ENCODE results near the gene CDKAL1. TPM values are rescaled to one million over a fixed set of nuclear protein-coding genes. Genes with fewer than 3 reads are reported as not detected.

Gene CDKAL1
- total and polyA plus RNA-seq, 10 of the 15 experiments (the other 5 are each of a cell fraction or from before 2014, with no cell fraction given) = 10.7 to 26.9 (median 17.3) TPM

DNA sequence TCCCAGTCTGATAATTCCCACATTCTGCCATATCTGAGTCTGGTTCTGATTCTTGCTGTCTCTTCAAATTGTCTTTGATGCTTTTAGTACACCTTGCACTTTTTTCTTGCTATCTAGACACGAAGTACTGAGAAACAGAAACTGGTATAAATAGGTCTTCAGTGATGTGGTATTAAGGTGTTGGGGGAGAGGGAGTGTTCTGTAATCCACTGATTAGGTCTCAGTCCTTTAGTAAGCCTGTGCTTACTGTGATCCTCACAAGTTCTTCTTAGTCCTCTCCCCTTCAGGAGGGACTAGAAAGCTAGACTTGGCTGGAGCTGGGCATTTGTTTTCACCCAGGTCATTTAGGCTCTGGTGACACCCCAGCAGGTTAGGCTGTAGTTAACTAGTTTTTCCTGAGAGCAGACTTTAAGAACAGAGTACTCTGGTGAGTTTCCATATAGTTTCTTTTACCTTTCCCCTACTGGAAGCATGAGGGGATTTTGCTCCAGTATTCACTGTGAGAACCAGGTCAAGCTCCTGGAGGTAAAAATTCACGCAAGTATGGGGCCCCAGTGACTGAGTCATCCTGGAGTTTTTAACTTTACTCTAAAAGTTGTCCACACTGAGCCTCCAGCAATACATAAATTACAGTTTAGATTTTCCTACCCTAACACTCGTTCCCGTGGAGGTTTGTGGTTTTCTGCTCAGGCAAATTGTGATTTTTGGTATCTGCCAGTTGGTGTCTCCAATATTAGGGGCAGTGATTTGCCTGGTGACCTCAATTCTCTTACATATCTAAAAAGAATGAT lies 154.6 kb downstream of the CDKAL1 start (continued):
- TF ChIP-seq, protein P1, sequence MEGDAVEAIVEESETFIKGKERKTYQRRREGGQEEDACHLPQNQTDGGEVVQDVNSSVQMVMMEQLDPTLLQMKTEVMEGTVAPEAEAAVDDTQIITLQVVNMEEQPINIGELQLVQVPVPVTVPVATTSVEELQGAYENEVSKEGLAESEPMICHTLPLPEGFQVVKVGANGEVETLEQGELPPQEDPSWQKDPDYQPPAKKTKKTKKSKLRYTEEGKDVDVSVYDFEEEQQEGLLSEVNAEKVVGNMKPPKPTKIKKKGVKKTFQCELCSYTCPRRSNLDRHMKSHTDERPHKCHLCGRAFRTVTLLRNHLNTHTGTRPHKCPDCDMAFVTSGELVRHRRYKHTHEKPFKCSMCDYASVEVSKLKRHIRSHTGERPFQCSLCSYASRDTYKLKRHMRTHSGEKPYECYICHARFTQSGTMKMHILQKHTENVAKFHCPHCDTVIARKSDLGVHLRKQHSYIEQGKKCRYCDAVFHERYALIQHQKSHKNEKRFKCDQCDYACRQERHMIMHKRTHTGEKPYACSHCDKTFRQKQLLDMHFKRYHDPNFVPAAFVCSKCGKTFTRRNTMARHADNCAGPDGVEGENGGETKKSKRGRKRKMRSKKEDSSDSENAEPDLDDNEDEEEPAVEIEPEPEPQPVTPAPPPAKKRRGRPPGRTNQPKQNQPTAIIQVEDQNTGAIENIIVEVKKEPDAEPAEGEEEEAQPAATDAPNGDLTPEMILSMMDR (IDR thresholded peaks at IDR 0.05 in 2 of 3, conservative IDR thresholded peaks at IDR 0.05 in 1 of 3; ENCODE audit: control insufficient read depth in 2 of 3, extremely low read depth in 1 of 3, insufficient read depth in 1 of 3, low read depth in 3 of 3, low read length in 3 of 3) = no peak
- no peak for TF ChIP-seq RB1 (IDR thresholded peaks at IDR 0.05; ENCODE audit: borderline replicate concordance)
- no peak for TF ChIP-seq FOS (IDR thresholded peaks at IDR 0.05; ENCODE audit: borderline replicate concordance, extremely low read depth, insufficient read length)
- TF ChIP-seq EED (IDR thresholded peaks at IDR 0.05; ENCODE audit: low read depth) = peak; percentile 66
- TF ChIP-seq KDM1A (IDR thresholded peaks at IDR 0.05; ENCODE audit: borderline replicate concordance) = no peak
- TF ChIP-seq, protein P2, sequence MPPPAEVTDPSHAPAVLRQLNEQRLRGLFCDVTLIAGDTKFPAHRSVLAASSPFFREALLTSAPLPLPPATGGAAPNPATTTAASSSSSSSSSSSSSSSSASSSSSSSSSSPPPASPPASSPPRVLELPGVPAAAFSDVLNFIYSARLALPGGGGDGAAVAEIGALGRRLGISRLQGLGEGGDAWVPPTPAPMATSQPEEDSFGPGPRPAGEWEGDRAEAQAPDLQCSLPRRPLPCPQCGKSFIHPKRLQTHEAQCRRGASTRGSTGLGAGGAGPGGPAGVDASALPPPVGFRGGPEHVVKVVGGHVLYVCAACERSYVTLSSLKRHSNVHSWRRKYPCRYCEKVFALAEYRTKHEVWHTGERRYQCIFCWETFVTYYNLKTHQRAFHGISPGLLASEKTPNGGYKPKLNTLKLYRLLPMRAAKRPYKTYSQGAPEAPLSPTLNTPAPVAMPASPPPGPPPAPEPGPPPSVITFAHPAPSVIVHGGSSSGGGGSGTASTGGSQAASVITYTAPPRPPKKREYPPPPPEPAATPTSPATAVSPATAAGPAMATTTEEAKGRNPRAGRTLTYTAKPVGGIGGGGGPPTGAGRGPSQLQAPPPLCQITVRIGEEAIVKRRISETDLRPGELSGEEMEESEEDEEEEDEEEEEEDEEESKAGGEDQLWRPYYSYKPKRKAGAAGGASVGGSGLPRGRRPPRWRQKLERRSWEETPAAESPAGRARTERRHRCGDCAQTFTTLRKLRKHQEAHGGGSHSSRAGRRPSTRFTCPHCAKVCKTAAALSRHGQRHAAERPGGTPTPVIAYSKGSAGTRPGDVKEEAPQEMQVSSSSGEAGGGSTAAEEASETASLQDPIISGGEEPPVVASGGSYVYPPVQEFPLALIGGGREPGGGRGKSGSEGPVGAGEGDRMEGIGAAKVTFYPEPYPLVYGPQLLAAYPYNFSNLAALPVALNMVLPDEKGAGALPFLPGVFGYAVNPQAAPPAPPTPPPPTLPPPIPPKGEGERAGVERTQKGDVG (CRISPR knock-in tag; IDR thresholded peaks at IDR 0.05) = no peak
- peak; percentile 82 for TF ChIP-seq RUNX3 (IDR thresholded peaks at IDR 0.05; ENCODE audit: low read length)
- TF ChIP-seq EP300 (IDR thresholded peaks at IDR 0.05; ENCODE audit: borderline replicate concordance in 1 of 2, control insufficient read depth in 1 of 2, low read depth in 2 of 2, low read length in 2 of 2) = no peak
- TF ChIP-seq, protein P3, sequence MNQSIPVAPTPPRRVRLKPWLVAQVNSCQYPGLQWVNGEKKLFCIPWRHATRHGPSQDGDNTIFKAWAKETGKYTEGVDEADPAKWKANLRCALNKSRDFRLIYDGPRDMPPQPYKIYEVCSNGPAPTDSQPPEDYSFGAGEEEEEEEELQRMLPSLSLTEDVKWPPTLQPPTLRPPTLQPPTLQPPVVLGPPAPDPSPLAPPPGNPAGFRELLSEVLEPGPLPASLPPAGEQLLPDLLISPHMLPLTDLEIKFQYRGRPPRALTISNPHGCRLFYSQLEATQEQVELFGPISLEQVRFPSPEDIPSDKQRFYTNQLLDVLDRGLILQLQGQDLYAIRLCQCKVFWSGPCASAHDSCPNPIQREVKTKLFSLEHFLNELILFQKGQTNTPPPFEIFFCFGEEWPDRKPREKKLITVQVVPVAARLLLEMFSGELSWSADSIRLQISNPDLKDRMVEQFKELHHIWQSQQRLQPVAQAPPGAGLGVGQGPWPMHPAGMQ (IDR thresholded peaks at IDR 0.05; ENCODE audit: borderline replicate concordance) = no peak
- no peak for TF ChIP-seq TBL1XR1 (IDR thresholded peaks at IDR 0.05; ENCODE audit: low read depth, low read length)
- TF ChIP-seq ZNF217 (IDR thresholded peaks at IDR 0.05) = peak; percentile 18; the same call in 1 of the 2 replicates
- no peak for TF ChIP-seq POLR2AphosphoS2 (IDR thresholded peaks at IDR 0.05; ENCODE audit: low read depth, low read length)
- peak; percentile 87 for TF ChIP-seq TCF7 (IDR thresholded peaks at IDR 0.05; ENCODE audit: borderline replicate concordance)
- TF ChIP-seq NR2C2 (IDR thresholded peaks at IDR 0.05; ENCODE audit: borderline replicate concordance, control insufficient read depth, insufficient read length, low read depth) = no peak
- no peak for TF ChIP-seq MYB (IDR thresholded peaks at IDR 0.05; ENCODE audit: borderline replicate concordance, low read depth, low read length)
- TF ChIP-seq ZSCAN29 (IDR thresholded peaks at IDR 0.05) = no peak
- no peak for TF ChIP-seq TCF12 (IDR thresholded peaks at IDR 0.05; ENCODE audit: low read depth, low read length)
- TF ChIP-seq, protein P4, sequence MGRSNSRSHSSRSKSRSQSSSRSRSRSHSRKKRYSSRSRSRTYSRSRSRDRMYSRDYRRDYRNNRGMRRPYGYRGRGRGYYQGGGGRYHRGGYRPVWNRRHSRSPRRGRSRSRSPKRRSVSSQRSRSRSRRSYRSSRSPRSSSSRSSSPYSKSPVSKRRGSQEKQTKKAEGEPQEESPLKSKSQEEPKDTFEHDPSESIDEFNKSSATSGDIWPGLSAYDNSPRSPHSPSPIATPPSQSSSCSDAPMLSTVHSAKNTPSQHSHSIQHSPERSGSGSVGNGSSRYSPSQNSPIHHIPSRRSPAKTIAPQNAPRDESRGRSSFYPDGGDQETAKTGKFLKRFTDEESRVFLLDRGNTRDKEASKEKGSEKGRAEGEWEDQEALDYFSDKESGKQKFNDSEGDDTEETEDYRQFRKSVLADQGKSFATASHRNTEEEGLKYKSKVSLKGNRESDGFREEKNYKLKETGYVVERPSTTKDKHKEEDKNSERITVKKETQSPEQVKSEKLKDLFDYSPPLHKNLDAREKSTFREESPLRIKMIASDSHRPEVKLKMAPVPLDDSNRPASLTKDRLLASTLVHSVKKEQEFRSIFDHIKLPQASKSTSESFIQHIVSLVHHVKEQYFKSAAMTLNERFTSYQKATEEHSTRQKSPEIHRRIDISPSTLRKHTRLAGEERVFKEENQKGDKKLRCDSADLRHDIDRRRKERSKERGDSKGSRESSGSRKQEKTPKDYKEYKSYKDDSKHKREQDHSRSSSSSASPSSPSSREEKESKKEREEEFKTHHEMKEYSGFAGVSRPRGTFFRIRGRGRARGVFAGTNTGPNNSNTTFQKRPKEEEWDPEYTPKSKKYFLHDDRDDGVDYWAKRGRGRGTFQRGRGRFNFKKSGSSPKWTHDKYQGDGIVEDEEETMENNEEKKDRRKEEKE (IDR thresholded peaks at IDR 0.05) = no peak
- no peak for TF ChIP-seq RELA (IDR thresholded peaks at IDR 0.05; ENCODE audit: borderline replicate concordance, partially characterized antibody)
